ENCODE measurements around the gene SELENOF.

DNA sequence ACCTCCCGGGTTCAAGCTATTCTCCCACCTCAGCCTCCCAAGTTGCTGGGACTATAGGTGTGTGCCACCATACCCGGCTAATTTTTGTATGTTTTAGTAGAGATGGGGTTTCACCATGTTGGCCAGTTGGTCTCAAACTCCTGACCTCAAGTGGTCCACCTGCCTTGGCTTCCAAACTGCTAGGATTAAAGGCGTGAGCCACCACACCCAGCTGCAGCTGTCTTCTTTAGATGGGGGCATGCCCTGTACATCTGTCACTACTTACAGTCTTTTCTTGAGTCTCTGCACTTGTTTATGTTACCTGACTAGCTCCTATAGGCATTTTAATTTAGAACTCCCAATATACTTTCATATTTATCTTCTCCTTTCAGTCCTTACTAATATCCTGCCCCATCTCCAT lies 64.2 kb downstream of the SELENOF start:
- TF ChIP-seq, protein P1, sequence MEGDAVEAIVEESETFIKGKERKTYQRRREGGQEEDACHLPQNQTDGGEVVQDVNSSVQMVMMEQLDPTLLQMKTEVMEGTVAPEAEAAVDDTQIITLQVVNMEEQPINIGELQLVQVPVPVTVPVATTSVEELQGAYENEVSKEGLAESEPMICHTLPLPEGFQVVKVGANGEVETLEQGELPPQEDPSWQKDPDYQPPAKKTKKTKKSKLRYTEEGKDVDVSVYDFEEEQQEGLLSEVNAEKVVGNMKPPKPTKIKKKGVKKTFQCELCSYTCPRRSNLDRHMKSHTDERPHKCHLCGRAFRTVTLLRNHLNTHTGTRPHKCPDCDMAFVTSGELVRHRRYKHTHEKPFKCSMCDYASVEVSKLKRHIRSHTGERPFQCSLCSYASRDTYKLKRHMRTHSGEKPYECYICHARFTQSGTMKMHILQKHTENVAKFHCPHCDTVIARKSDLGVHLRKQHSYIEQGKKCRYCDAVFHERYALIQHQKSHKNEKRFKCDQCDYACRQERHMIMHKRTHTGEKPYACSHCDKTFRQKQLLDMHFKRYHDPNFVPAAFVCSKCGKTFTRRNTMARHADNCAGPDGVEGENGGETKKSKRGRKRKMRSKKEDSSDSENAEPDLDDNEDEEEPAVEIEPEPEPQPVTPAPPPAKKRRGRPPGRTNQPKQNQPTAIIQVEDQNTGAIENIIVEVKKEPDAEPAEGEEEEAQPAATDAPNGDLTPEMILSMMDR (conservative IDR thresholded peaks at IDR 0.05 in 1 of 2, IDR thresholded peaks at IDR 0.05 in 1 of 2; ENCODE audit: extremely low read depth in 1 of 2, insufficient read depth in 1 of 2, low read depth in 1 of 2, low read length in 2 of 2): no peak
- TF ChIP-seq EZH2 (IDR thresholded peaks at IDR 0.05; ENCODE audit: borderline replicate concordance, low read length): no peak
